ENCODE results near the gene WASHC4.

Gene WASHC4

DNA sequence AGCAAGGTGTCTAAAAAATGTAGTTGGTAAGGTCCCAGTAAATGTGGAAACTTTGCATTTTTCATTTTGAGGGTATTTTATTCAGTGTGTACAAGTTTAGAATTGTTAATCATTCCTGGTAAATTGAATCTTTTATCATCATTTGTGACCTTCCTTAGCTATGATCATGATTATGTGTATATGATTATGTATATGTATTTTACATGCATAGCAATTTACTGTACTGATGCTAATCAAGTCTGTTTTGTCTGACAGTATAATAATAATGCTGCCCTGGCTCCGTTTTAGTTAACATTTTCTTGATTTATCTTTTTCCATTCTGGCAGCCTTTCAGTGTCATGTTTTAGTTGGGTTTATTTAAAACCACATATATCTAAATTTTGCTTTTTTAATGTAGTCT lies 9.4 kb downstream of the WASHC4 start:
- Histone ChIP-seq H3K4me3 (no peak overlapping the region), H3K27ac (no peak overlapping the region), H3K36me3 (peaks cover 52 to 68% (median 64%) of the 10 kb centered on the region in 3 donors), H3K9me3 (no peaks in the 10 kb centered on the region), H3K4me1 (peaks cover 0 to 18% (median 0%) of the 10 kb centered on the region in 4 donors), H3K27me3 (no peaks in the 10 kb centered on the region)
- no peak for DNase-seq
- intact Hi-C loops (cut with DNase I; ENCODE audit: low total_unique reads): no loop called here
- TF ChIP-seq, protein P1, sequence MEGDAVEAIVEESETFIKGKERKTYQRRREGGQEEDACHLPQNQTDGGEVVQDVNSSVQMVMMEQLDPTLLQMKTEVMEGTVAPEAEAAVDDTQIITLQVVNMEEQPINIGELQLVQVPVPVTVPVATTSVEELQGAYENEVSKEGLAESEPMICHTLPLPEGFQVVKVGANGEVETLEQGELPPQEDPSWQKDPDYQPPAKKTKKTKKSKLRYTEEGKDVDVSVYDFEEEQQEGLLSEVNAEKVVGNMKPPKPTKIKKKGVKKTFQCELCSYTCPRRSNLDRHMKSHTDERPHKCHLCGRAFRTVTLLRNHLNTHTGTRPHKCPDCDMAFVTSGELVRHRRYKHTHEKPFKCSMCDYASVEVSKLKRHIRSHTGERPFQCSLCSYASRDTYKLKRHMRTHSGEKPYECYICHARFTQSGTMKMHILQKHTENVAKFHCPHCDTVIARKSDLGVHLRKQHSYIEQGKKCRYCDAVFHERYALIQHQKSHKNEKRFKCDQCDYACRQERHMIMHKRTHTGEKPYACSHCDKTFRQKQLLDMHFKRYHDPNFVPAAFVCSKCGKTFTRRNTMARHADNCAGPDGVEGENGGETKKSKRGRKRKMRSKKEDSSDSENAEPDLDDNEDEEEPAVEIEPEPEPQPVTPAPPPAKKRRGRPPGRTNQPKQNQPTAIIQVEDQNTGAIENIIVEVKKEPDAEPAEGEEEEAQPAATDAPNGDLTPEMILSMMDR (IDR thresholded peaks at IDR 0.05): no peak

DNA sequence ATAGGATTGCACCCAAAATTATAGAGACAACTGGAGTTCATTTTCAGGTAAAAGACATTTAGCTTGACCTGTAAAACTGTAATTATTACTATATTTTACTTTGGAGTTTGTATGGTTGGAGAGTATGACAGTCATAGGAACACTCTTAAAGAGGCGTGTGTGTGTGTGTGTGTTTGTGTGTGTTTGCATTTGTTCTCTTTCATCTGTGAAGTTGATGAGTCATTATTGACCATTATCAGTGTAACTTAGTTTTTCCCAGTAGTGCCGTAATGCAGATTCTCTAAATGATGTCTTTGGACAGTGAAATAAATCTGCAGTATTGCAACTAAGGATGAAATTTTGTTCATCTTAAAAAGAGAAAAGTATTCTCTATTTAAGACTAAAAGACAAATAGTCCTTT lies 13.0 kb downstream of the WASHC4 start:
- H3K27ac ChIP-seq: no peak overlapping the region
- TF ChIP-seq, protein P1 (IDR thresholded peaks at IDR 0.05): no peak
- intact Hi-C loops (cut with DNase I; ENCODE audit: low total_unique reads): no loop called here
- peaks cover 71 to 90% (median 87%) of the 10 kb centered on the region in 3 donors for H3K36me3 ChIP-seq
- H3K4me3 ChIP-seq: no peak overlapping the region
- no peak for DNase-seq
- no peaks in the 10 kb centered on the region for H3K9me3 ChIP-seq
- H3K27me3 ChIP-seq: no peaks in the 10 kb centered on the region
- H3K4me1 ChIP-seq: no peaks in the 10 kb centered on the region

DNA sequence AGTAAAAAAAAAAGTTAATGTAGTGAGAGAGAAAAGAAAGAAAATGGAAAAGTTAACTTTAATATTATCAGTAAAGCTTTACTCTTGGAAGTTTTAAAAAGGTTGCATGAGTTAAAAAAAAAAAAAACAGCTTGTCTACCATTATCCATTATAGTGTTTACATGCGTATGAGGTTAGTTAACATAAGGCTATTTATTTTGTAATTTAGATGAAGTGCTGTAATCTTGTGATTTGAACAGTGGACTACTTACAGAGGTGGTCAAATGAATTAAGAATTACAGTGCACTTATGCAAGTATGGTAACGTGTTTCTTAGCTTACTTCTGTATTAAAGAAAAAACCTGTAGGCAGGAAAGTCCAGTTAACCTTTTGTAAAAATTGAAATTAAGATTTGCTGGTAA lies 30.7 kb downstream of the WASHC4 start:
- DNase-seq: no peak
- H3K27me3 ChIP-seq: no peaks in the 10 kb centered on the region
- no peaks in the 10 kb centered on the region for H3K4me1 ChIP-seq
- H3K9me3 ChIP-seq: no peaks in the 10 kb centered on the region
- TF ChIP-seq, protein P1 (IDR thresholded peaks at IDR 0.05): no peak
- peaks cover 32 to 62% (median 62%) of the 10 kb centered on the region in 3 donors for H3K36me3 ChIP-seq
- intact Hi-C loops (cut with DNase I; ENCODE audit: low total_unique reads): no loop called here
- H3K27ac ChIP-seq: no peak overlapping the region
- H3K4me3 ChIP-seq: no peak overlapping the region

DNA sequence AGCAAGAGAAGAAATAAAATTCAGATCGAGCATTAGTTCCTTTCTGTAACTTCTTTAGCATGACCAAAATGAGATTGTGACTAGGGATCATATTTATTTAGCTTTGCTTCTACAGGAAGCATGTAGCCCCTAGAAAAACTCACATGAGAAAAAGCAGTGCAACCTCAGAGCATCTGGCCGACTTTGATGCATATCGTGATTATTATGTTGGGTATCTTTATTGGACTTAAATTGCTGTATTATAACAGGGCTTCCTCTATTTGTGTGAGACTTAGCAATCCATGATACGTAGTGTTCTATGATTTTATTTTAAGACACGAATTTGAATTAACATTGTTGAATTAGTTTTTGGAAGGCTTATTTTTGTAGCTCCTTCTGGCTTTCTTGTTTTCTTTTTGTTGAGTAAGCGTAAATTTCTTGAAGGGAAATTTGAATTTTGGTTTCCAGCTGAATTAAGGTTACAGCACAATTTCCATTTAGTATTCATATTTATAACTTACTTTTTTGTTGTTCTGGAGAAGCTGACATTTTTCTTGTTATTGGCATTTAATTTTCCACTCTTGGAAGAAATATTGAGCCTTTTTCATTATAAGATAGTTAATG lies 33.9 kb downstream of the WASHC4 start:
- intact Hi-C loops (cut with DNase I; ENCODE audit: low total_unique reads): no loop called here
- Histone ChIP-seq H3K27ac (no peak overlapping the region), H3K4me3 (no peak overlapping the region), H3K27me3 (no peaks in the 10 kb centered on the region), H3K4me1 (no peaks in the 10 kb centered on the region), H3K36me3 (peaks cover 44 to 62% (median 53%) of the 10 kb centered on the region in 3 donors), H3K9me3 (no peaks in the 10 kb centered on the region)
- DNase-seq: no peak
- TF ChIP-seq, protein P1 (IDR thresholded peaks at IDR 0.05): no peak

DNA sequence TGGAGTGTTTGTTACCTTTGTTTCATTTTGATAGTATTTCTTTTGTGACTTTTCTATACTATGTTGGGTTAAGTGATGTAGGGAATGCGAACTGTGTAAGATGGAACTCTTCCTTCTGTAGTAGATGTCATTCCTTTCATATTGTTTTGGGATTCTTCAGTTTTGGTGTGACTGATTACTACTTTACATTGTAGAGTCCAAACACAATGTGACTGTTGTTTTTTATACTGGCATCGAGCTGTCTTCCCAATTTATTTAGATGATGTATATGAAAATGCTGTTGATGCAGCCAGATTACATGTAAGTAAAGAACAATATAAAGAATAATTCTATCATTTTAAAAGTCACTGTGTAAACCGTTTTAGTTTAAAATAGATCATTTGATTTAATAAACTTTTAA lies 34.7 kb downstream of the WASHC4 start:
- intact Hi-C loops (cut with DNase I; ENCODE audit: low total_unique reads): no loop called here
- H3K36me3 ChIP-seq: peaks cover 47 to 61% (median 53%) of the 10 kb centered on the region in 3 donors
- TF ChIP-seq, protein P1 (IDR thresholded peaks at IDR 0.05): no peak
- H3K4me3 ChIP-seq: no peak overlapping the region
- H3K27ac ChIP-seq: no peak overlapping the region
- no peaks in the 10 kb centered on the region for H3K27me3 ChIP-seq
- H3K4me1 ChIP-seq: no peaks in the 10 kb centered on the region
- no peaks in the 10 kb centered on the region for H3K9me3 ChIP-seq
- no peak for DNase-seq

DNA sequence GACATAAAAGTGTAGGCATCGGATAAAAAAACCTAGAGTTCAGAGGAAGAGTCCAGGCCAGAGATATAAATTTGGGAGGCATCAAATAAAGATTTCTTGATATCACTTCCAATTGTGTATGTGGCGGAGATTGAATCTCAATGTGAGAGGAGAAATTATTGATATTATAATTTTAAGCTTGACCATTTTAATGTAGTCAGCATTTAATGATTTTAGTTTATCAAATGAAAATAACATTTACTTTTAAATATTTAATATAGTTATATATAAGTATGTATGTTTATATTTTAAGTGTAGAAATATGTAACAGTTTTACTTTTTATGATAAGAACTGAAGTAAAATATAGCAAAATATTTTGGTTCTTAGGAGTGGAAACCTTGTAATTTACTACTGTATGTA lies 48.7 kb downstream of the WASHC4 start:
- intact Hi-C loops (cut with DNase I; ENCODE audit: low total_unique reads): no loop called here
- peaks cover 59 to 78% (median 76%) of the 10 kb centered on the region in 3 donors for H3K36me3 ChIP-seq
- H3K4me1 ChIP-seq: no peaks in the 10 kb centered on the region
- H3K4me3 ChIP-seq: no peak overlapping the region
- DNase-seq: no peak
- no peaks in the 10 kb centered on the region for H3K27me3 ChIP-seq
- TF ChIP-seq, protein P1 (IDR thresholded peaks at IDR 0.05): no peak
- H3K9me3 ChIP-seq: no peaks in the 10 kb centered on the region
- no peak overlapping the region for H3K27ac ChIP-seq

Measured in tibial artery (tissue), 4 donors.